H9 (cell line): ENCODE measurements around the gene RPL10A. TPM values are rescaled to one million over a fixed set of nuclear protein-coding genes. Genes with fewer than 3 reads are reported as not detected.

Experiments used
- DNase-seq: peaks from one replicate; pipeline ENCODE4 v3.0.0-alpha.2; 2017
- H2AFZ ChIP-seq: one replicate; pipeline ENCODE4 v1.6.1; 2013; ENCODE audit warnings: mild to moderate bottlenecking, low read length, control low read depth, moderate library complexity
- H2AK5ac ChIP-seq: 2 replicates; pipeline ENCODE4 v1.6.1; 2013; ENCODE audit warnings: low read length, control low read depth, mixed read lengths; ENCODE audit not compliant: insufficient read length
- H2BK120ac ChIP-seq: one replicate; pipeline ENCODE4 v1.6.1; 2013; ENCODE audit warnings: low read depth, mild to moderate bottlenecking, low read length, control low read depth, inconsistent platforms; ENCODE audit not compliant: poor library complexity, severe bottlenecking
- H2BK12ac ChIP-seq: 2 replicates; pipeline ENCODE4 v1.6.1; 2013; ENCODE audit warnings: low read length, control low read depth, mixed read lengths, low read depth; ENCODE audit not compliant: insufficient read length
- H2BK15ac ChIP-seq: 2 replicates; pipeline ENCODE4 v1.6.1; 2013; ENCODE audit warnings: low read depth, low read length, control low read depth
- H2BK20ac ChIP-seq: one replicate; pipeline ENCODE4 v1.6.1; 2013; ENCODE audit warnings: low read depth, mild to moderate bottlenecking, low read length, control low read depth, inconsistent platforms; ENCODE audit not compliant: poor library complexity, severe bottlenecking
- H2BK5ac ChIP-seq: 2 replicates; pipeline ENCODE4 v1.6.1; 2013; ENCODE audit warnings: low read length, control low read depth, mixed read lengths; ENCODE audit not compliant: insufficient read length
- H3K14ac ChIP-seq: 2 replicates; pipeline ENCODE4 v1.6.1; 2013; ENCODE audit warnings: low read length, control low read depth; ENCODE audit not compliant: insufficient read depth
- H3K18ac ChIP-seq: 2 replicates; pipeline ENCODE4 v1.6.1; 2013; ENCODE audit warnings: low read depth, mild to moderate bottlenecking, mixed read lengths, low read length, control low read depth; ENCODE audit not compliant: insufficient read length
- H3K23ac ChIP-seq: 2 replicates; pipeline ENCODE4 v1.6.1; 2013; ENCODE audit warnings: low read length, control low read depth, mixed read lengths, low read depth; ENCODE audit not compliant: insufficient read length
- H3K23me2 ChIP-seq: 2 replicates; pipeline ENCODE4 v1.6.1; 2013; ENCODE audit warnings: low read depth, mild to moderate bottlenecking, mixed read lengths, low read length, control low read depth; ENCODE audit not compliant: insufficient read length, poor library complexity, severe bottlenecking
- H3K27ac ChIP-seq: 2 replicates; pipeline ENCODE4 v1.5.1; 2013; ENCODE audit warnings: low read length, control low read depth, mixed read lengths, low read depth; ENCODE audit not compliant: insufficient read length
- H3K27me3 ChIP-seq: 2 replicates; pipeline ENCODE4 v1.6.1; 2013; ENCODE audit warnings: low read length, control low read depth, inconsistent platforms; ENCODE audit not compliant: insufficient read depth
- H3K4ac ChIP-seq: 2 replicates; pipeline ENCODE4 v1.6.1; 2013; ENCODE audit warnings: low read depth, mild to moderate bottlenecking, control low read depth, inconsistent platforms, low read length, moderate library complexity
- H3K4me1 ChIP-seq: 2 replicates; pipeline ENCODE4 v1.6.1; 2013; ENCODE audit warnings: low read length, control low read depth, inconsistent platforms; ENCODE audit not compliant: insufficient read depth
- H3K4me2 ChIP-seq: 2 replicates; pipeline ENCODE4 v1.6.1; 2013; ENCODE audit warnings: low read length, control low read depth, mixed read lengths; ENCODE audit not compliant: insufficient read length, insufficient read depth
- H3K56ac ChIP-seq: 2 replicates; pipeline ENCODE4 v1.6.1; 2013; ENCODE audit warnings: low read depth, mild to moderate bottlenecking, mixed read lengths, low read length, control low read depth; ENCODE audit not compliant: insufficient read length
- H3K79me1 ChIP-seq: 2 replicates; pipeline ENCODE4 v1.6.1; 2013; ENCODE audit warnings: low read depth, mild to moderate bottlenecking, moderate library complexity, low read length, control low read depth, inconsistent platforms; ENCODE audit not compliant: insufficient read depth, poor library complexity, severe bottlenecking
- H3K79me2 ChIP-seq: 2 replicates; pipeline ENCODE4 v1.6.1; 2013; ENCODE audit warnings: low read length, control low read depth, inconsistent platforms; ENCODE audit not compliant: insufficient read depth
- H3K9ac ChIP-seq: 2 replicates; pipeline ENCODE4 v1.6.1; 2013; ENCODE audit warnings: low read length, control low read depth, mixed read lengths; ENCODE audit not compliant: insufficient read length; ENCODE audit errors: extremely low read depth
- H3K9me3 ChIP-seq: one replicate; pipeline ENCODE4 v1.6.1; 2013; ENCODE audit warnings: low read depth, low read length, inconsistent platforms; ENCODE audit not compliant: control insufficient read depth
- H3T11ph ChIP-seq: one replicate; pipeline ENCODE4 v1.6.1; 2013; ENCODE audit warnings: mild to moderate bottlenecking, low read length, control low read depth, inconsistent platforms
- H4K20me1 ChIP-seq: one replicate; pipeline ENCODE4 v1.6.1; 2013; ENCODE audit not compliant: control insufficient read depth, insufficient read length, insufficient read depth
- H4K5ac ChIP-seq: 2 replicates; pipeline ENCODE4 v1.6.1; 2013; ENCODE audit warnings: low read depth, mild to moderate bottlenecking, mixed read lengths, low read length, control low read depth; ENCODE audit not compliant: insufficient read length
- H4K8ac ChIP-seq: replicated peaks from 2 replicates; pipeline ENCODE4 v1.6.1; 2013; ENCODE audit warnings: low read length, control low read depth, mixed read lengths, low read depth; ENCODE audit not compliant: insufficient read length
- H4K91ac ChIP-seq: 2 replicates; pipeline ENCODE4 v1.6.1; 2013; ENCODE audit warnings: low read depth, mild to moderate bottlenecking, moderate library complexity, mixed read lengths, low read length, control low read depth; ENCODE audit not compliant: insufficient read length
- H3K27ac Mint-ChIP-seq, 3 experiments: 2 replicates in 2 of 3; 3 replicates in 1 of 3; pipeline ENCODE4 v1.8.0; 2020 to 2021; ENCODE audit warnings: mixed read lengths in 3 of 3, mild to moderate bottlenecking in 1 of 3, moderate library complexity in 1 of 3
- H3K27me3 Mint-ChIP-seq: 2 replicates; pipeline ENCODE4 v1.8.0; 2021; ENCODE audit warnings: low read depth, mild to moderate bottlenecking, moderate library complexity, mixed read lengths
- H3K36me3 Mint-ChIP-seq, 3 experiments: 2 replicates in 2 of 3; 3 replicates in 1 of 3; pipeline ENCODE4 v1.8.0; 2020 to 2021; ENCODE audit warnings: low read depth in 3 of 3, mixed read lengths in 3 of 3; ENCODE audit not compliant: insufficient read depth in 1 of 3
- H3K4me1 Mint-ChIP-seq, 2 experiments: 2 replicates each; pipeline ENCODE4 v1.8.0; 2020; ENCODE audit warnings: mixed read lengths in 2 of 2
- H3K4me3 Mint-ChIP-seq, 2 experiments: 2 replicates in 1 of 2; 3 replicates in 1 of 2; pipeline ENCODE4 v1.8.0; 2020 to 2021; ENCODE audit warnings: mild to moderate bottlenecking in 2 of 2, mixed read lengths in 2 of 2, moderate library complexity in 1 of 2
- H3K9me3 Mint-ChIP-seq, 2 experiments: 2 replicates in 1 of 2; 3 replicates in 1 of 2; pipeline ENCODE4 v1.8.0; 2020; ENCODE audit warnings: mild to moderate bottlenecking in 2 of 2, mixed read lengths in 2 of 2, moderate library complexity in 1 of 2
- WGBS: extraction: QIAGEN DNeasy Blood & Tissue Kit; methylation state at CpG from one replicate; pipeline ENCODE4 v1.1.7; 2013; ENCODE audit warnings: missing lambda C conversion rate, low lambda C conversion rate, mixed read lengths; ENCODE audit not compliant: insufficient read length; ENCODE audit errors: extremely low coverage; 5-methylcytosine and 5-hydroxymethylcytosine counted together
- total RNA-seq: library from RNA; stranded (reverse); gene quantifications from 2 replicates; pipeline ENCODE4 v1.2.1, GENCODE V29; 2021
- TF ChIP-seq, protein P1 (sequence below): fragments of 200-600 bp; sonication (generic); conservative IDR thresholded peaks from 3 replicates; pipeline ENCODE4 v1.8.0; 2021; ENCODE audit warnings: antibody characterized with exemption, mild to moderate bottlenecking

Gene RPL10A
- total RNA-seq, 1 experiment from 2014 or later: 1,830 TPM

- Histone ChIP-seq H3K4me2 (peak overlapping the region; percentile 95), H2BK15ac (no peak overlapping the region), H2BK5ac (no peak overlapping the region), H2AFZ (no peak overlapping the region), H4K8ac (no peak overlapping the region), H4K5ac (no peak overlapping the region), H3K79me2 (peaks cover 19% of the 10 kb centered on the region; the same call in 1 of the 2 replicates), H4K20me1 (no peaks in the 10 kb centered on the region), H3K4me1 (peaks cover 3% of the 10 kb centered on the region; the same call in 1 of the 2 replicates), H2BK12ac (no peak overlapping the region), H3K56ac (no peak overlapping the region), H3K27ac (no peak overlapping the region), H2BK20ac (no peak overlapping the region), H3T11ph (no peak overlapping the region), H3K14ac (no peak overlapping the region; the same call in 1 of the 2 replicates), H3K9ac (peak overlapping the region; percentile 93), H3K79me1 (peaks cover 3% of the 10 kb centered on the region), H3K9me3 (no peaks in the 10 kb centered on the region), H3K27me3 (no peaks in the 10 kb centered on the region), H3K23ac (no peak overlapping the region), H4K91ac (no peak overlapping the region), H3K18ac (no peak overlapping the region), H2BK120ac (no peak overlapping the region), H3K4ac (no peak overlapping the region), H2AK5ac (no peak overlapping the region), H3K23me2 (peaks cover 15% of the 10 kb centered on the region)
- peak overlapping the region; percentile 93 to 99 (median 95) for H3K27ac Mint-ChIP-seq
- peak overlapping the region; percentile 91 to 98 for H3K4me3 Mint-ChIP-seq
- TF ChIP-seq, protein P1, sequence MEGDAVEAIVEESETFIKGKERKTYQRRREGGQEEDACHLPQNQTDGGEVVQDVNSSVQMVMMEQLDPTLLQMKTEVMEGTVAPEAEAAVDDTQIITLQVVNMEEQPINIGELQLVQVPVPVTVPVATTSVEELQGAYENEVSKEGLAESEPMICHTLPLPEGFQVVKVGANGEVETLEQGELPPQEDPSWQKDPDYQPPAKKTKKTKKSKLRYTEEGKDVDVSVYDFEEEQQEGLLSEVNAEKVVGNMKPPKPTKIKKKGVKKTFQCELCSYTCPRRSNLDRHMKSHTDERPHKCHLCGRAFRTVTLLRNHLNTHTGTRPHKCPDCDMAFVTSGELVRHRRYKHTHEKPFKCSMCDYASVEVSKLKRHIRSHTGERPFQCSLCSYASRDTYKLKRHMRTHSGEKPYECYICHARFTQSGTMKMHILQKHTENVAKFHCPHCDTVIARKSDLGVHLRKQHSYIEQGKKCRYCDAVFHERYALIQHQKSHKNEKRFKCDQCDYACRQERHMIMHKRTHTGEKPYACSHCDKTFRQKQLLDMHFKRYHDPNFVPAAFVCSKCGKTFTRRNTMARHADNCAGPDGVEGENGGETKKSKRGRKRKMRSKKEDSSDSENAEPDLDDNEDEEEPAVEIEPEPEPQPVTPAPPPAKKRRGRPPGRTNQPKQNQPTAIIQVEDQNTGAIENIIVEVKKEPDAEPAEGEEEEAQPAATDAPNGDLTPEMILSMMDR: no peak
- no peak for DNase-seq
- H3K27me3 Mint-ChIP-seq: peaks cover 6% of the 10 kb centered on the region
- peaks cover 38 to 73% (median 70%) of the 10 kb centered on the region in 3 experiments for H3K36me3 Mint-ChIP-seq
- peaks cover 30 to 43% of the 10 kb centered on the region in 2 experiments for H3K4me1 Mint-ChIP-seq
- WGBS: no CpG with 5 or more reads among the region's 18 CpGs
- peaks cover 6 to 7% of the 10 kb centered on the region in 2 experiments; a peak in 4 of 5 replicates for H3K9me3 Mint-ChIP-seq
Observed at GRCh38 chr6:35469751-35470662, 1.8 kb downstream of the RPL10A start.
